ENCODE measurements around the gene RAI14.

- TF ChIP-seq CTCF (IDR thresholded peaks at IDR 0.05; ENCODE audit: low read depth, low read length, poor library complexity, severe bottlenecking) (no peak), EZH2phosphoT487 (IDR thresholded peaks at IDR 0.05; ENCODE audit: borderline replicate concordance, low read length) (no peak)
These were observed 87.8 kb downstream of the RAI14 start for GRCh38 chr5:34743878-34744277.
